Choroid plexus epithelial cell (primary cell): Measurements from ENCODE around the gene HEMK1.

Experiments
- DNase-seq: peaks from one replicate; pipeline ENCODE4 v3.0.0-alpha.2; 2010; ENCODE audit warnings: low read depth
- H3K4me3 ChIP-seq: 2 replicates; pipeline ENCODE4 v1.5.1; 2011; ENCODE audit warnings: low read depth, mild to moderate bottlenecking, control low read depth, low read length, moderate library complexity
- TF ChIP-seq, protein P1 (sequence below): conservative IDR thresholded peaks from 2 replicates; pipeline ENCODE4 v1.5.1; 2011; ENCODE audit warnings: low read depth, mild to moderate bottlenecking, control low read depth, inconsistent platforms, low read length, moderate library complexity

HEMK1 gene

DNA sequence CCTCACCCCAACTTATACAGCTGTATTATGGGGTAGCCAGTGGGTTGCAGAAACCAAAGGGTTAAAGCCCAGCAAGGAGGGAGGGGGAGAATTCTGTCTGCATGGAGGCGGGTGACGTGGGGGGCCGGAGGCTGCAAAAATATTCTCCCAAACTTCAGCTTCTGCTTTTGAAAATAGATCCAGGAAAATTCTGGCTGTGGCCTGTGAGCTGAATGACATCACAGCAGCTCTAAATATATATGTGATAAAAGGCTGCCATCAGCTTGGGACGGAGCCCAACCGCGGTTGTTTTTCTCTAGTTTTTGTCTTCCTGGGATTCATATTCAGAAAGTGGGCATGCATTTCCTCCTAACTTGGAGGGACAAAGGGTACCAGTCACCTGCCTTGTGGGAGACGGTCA, 75.2 kb downstream of the HEMK1 start:
- TF ChIP-seq, protein P1, sequence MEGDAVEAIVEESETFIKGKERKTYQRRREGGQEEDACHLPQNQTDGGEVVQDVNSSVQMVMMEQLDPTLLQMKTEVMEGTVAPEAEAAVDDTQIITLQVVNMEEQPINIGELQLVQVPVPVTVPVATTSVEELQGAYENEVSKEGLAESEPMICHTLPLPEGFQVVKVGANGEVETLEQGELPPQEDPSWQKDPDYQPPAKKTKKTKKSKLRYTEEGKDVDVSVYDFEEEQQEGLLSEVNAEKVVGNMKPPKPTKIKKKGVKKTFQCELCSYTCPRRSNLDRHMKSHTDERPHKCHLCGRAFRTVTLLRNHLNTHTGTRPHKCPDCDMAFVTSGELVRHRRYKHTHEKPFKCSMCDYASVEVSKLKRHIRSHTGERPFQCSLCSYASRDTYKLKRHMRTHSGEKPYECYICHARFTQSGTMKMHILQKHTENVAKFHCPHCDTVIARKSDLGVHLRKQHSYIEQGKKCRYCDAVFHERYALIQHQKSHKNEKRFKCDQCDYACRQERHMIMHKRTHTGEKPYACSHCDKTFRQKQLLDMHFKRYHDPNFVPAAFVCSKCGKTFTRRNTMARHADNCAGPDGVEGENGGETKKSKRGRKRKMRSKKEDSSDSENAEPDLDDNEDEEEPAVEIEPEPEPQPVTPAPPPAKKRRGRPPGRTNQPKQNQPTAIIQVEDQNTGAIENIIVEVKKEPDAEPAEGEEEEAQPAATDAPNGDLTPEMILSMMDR: no peak
- H3K4me3 ChIP-seq: no peak overlapping the region
- no peak for DNase-seq

DNA sequence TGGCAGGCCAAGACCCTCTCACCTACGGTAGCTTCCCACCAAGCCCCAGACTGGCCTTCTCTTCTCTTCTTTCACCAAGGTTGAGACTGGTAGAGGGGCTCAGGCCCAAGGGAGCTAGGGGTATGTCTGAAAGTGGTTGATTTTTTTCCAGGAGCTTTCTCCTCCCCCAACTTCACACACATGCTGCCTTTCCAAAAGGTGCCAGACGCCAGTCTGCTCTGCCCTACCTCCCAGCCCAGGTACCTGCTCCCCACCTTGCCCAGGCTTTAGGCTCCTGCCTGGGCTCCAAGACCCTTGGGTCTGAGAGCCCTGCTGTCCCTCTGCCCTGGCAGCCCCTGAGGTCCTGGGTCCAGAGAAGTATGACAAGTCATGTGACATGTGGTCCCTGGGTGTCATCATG, 76.1 kb downstream of the HEMK1 start:
- no peak for DNase-seq
- no peak overlapping the region for H3K4me3 ChIP-seq
- TF ChIP-seq, protein P1: no peak
